ENCODE measurements around the gene RAB3IP.
"Not testable (repeated sequence)": the region's sequence is repeated elsewhere in the genome, so short reads cannot be mapped to it uniquely, and the experiment has no call there.

Gene RAB3IP

GRCh38 chr12:69756088-69756755, 17.6 kb downstream of the RAB3IP start:
- DNase-seq: no peak

GRCh38 chr12:69758105-69758504, 19.4 kb downstream of the RAB3IP start:
- DNase-seq: no peak

GRCh38 chr12:69759581-69759980, 20.9 kb downstream of the RAB3IP start:
- not testable (repeated sequence) for DNase-seq

GRCh38 chr12:69765515-69765914, 26.9 kb downstream of the RAB3IP start:
- DNase-seq: no peak

DNA sequence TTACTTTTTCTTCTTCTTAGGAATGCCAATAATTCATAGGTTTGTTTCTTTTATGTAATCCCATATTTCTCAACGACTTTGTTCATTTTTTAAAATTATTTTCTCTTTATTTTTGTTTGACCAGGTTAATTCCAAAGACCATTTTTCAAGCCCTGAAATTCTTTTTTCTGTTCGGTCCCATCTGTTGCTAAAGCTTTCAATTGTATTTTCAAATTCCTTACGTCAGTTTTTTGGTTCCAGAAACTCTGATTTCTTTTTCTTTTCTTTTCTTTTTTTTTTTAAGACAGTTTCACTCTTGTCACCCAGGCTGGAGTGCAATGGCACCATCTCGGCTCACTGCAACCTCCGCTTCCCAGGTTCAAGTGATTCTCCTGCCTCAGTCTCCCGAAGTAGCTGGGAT, 27.6 kb downstream of the RAB3IP start:
- DNase-seq: no peak

DNA sequence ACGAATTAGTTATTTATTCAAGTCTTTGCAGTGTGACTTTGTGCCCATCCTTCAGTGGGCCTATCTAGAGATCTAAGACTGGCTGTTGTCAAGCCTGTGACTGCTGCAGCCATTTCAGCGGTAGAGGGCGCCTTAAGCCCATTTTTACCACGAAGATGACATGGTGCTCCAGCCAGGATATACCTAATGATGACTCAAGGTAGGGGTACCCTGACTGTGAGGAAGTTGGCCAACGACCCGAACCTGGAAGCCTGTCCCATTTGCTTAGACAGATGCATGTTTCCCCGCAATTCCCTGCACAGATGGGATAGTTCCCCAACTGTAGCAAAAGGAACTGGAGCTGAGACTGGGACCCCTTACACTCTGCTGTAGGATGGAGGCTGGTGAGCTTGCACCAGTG, 41.3 kb downstream of the RAB3IP start:
- no peak for DNase-seq

GRCh38 chr12:69783365-69783764, 44.7 kb downstream of the RAB3IP start:
- DNase-seq: no peak

DNA sequence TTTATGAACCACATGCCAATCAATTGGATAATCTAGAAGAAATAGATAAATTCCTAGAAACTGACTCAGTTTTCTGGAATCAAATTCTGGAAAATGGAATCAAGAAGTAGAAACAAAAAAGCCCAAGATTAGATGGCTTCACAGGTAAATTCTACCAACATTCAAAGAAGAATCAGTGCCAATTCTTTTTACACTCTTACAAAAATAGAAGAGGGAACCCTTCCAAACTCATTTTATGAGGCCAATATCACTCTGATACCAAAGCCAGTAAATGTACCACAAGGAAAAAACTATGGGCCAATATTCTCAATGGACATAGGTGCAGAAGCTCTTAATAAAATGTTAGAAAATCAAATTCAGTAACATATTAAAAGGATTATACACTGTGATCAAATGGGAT, 50.7 kb downstream of the RAB3IP start:
- DNase-seq: no peak

DNA sequence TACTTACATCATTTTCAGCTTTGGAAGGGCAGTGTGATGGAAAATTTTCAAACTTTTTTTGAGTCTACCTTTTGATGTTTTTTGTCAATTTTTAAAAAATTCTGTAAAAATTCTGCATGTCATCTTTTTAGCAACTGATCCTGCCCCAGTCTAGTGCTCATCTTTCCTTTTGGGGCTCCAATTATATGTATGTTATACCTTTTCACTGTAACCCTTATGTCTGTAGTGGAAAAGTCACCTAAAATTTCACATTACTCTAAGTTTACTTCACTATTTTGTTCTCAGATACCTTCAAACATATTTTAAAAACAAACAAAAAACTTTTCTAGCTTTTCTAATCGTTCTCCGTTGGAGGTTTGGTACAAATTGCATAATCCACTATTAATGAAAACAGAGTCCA, 53.9 kb downstream of the RAB3IP start:
- DNase-seq: no peak

- not testable (repeated sequence) for DNase-seq
Measured at GRCh38 chr12:69807101-69807897, 68.6 kb downstream of the RAB3IP start.

- no peak for DNase-seq
Measured at GRCh38 chr12:69810870-69811498, 72.3 kb downstream of the RAB3IP start.

DNA sequence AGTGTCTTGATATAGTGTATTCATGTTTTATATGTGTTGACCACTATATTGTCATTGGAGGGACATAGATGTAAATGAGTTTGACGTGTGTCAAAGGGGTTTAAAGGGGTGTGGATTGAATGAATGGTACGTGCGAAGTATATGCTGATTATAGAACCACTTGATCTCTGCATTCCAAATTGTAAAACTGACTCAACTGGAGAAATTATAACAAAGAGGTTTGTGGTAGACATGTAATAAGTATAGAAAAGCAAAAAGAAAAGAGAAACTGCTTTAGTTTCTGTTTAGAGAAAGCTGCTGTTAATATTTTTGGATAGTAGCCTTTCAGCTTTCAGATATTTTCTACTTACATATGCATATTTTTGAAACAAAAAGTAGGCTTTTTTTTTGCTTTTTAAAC, 77.4 kb downstream of the RAB3IP start:
- DNase-seq: no peak

- DNase-seq: no peak
Measured at GRCh38 chr12:69821032-69821455, 82.4 kb downstream of the RAB3IP start.

DNA sequence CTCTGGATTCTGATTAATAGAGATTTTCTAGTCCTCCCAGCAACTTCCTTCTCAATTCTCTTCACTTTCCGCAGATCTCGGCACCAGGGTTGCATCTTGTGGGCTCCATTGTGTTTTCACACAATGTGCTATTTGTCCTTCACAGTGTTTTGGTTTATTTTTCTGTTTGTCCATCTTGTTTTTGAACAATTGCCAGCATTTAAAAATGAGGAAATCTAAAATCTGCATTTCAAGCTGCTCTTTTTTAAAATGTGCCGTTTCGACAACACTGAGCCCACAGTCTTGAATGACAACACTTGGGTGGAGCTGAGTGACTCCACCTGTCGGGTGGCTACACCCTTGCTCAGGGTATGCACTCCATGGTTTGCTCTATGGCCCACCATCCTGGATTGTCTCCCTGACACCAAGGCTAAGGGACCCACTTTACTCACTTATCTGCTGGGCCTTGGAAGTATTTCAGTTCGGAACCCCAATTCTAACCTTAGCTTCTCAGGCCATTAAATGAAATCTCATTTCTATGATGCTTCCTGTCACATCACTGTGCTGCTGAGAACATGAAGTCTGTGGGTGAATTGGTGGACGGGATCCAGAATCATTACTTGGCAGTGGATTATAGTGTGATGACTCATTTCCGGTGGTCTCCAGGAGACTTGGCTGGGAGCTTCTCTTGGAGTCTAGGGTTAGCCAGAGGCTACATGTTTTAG, 82.9 kb downstream of the RAB3IP start:
- DNase-seq: peak; percentile 56

DNA sequence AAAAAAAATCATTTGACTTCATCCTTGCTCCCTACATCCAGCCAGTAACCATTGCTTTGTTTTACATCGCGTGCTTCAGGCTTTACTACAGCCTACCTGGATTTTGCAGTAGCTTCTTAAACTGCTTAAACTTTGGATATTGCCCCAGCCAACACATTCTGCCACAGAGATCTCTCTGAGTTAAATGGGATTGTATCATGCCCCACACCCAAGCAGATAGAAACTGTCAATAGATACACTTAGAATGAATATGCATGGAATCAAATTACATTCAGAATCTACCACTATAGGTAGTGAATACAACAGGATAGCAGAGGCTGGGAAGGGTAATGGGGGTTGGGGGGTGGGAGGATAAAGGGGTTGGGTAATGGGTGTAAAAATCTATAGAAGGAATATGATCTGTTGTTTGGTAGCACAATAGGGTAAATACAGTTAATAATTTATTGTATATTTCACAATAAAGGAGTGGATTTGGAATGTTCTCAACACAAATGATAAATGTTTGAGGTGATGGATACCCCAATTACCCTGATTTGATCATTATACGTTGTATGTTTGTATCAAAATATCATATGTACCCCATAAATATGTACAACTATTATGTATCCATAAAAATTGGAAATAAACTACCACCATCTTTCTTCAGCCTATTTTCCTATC, 83.7 kb downstream of the RAB3IP start:
- DNase-seq: no peak

GRCh38 chr12:69824028-69824427, 85.4 kb downstream of the RAB3IP start:
- no peak for DNase-seq

- DNase-seq: no peak
Measured at GRCh38 chr12:69824966-69825560, 86.4 kb downstream of the RAB3IP start, which contains the start of gene MYRFL. Gene MYRFL (plus strand): TSS chr12:69825227. CDS start chr12:69825518, 291 bp downstream.

- DNase-seq: no peak
Measured at GRCh38 chr12:69828897-69829296, 90.2 kb downstream of the RAB3IP start.

DNA sequence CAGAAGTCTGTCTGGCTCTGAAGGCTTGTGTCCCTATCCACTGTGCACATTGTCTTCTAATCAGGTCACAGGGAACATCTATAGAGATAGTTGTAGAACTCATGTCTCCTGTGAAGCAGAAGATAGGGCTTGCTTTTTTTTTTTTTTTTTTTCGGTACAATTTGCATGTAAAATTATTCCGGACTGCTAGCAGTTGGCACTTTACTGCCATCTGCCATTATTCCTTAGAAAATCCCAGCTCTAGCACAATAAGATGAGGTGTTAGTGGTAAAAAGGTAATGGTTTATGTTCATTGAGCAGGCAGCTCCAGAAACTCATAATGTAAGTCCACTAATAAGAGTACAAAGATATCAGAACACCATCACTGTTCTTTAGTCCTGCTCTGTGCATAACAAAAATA, 95.0 kb downstream of the RAB3IP start:
- no peak for DNase-seq

- DNase-seq: no peak
Measured at GRCh38 chr12:69834147-69834546, 95.5 kb downstream of the RAB3IP start.

GRCh38 chr12:69834576-69834975, 95.9 kb downstream of the RAB3IP start:
- no peak for DNase-seq

- DNase-seq: no peak
Measured at GRCh38 chr12:69835081-69835480, 96.4 kb downstream of the RAB3IP start.

All from right hindlimb (tissue), 1 donor.